ENCODE results near the gene AKAP6.

DNA sequence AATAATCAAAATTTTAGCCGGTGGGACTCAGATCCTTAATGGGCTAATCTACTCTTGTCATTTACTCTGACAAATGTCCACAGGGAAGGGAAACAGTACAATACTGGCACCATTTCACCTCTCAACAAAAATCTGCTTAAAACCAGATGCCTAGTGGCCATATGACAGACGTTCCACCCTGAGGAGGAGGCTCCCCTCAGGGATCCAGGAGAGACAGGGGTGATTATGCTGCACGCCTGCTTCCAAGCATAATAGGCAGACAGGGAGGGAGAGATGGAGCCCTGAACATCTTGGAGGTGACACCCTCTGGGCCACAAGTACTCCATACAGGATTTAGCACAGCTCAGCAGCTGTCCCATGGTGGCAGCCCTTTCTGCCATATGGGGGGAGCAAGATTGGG, 24.8 kb upstream of the AKAP6 start:
- TF ChIP-seq, protein P1, sequence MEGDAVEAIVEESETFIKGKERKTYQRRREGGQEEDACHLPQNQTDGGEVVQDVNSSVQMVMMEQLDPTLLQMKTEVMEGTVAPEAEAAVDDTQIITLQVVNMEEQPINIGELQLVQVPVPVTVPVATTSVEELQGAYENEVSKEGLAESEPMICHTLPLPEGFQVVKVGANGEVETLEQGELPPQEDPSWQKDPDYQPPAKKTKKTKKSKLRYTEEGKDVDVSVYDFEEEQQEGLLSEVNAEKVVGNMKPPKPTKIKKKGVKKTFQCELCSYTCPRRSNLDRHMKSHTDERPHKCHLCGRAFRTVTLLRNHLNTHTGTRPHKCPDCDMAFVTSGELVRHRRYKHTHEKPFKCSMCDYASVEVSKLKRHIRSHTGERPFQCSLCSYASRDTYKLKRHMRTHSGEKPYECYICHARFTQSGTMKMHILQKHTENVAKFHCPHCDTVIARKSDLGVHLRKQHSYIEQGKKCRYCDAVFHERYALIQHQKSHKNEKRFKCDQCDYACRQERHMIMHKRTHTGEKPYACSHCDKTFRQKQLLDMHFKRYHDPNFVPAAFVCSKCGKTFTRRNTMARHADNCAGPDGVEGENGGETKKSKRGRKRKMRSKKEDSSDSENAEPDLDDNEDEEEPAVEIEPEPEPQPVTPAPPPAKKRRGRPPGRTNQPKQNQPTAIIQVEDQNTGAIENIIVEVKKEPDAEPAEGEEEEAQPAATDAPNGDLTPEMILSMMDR (conservative IDR thresholded peaks at IDR 0.05; ENCODE audit: low read length) = no peak
- TF ChIP-seq EZH2phosphoT487 (IDR thresholded peaks at IDR 0.05; ENCODE audit: borderline replicate concordance, low read depth, low read length) = no peak

Measured in OCI-LY7 (cell line).